Erythroblast (primary cell): ENCODE measurements around the gene ZNF814.

ENCODE experiments used
- GATA1 ChIP-seq: IDR thresholded peaks from 2 replicates; pipeline ENCODE4 v1.6.1; 2011; ENCODE audit warnings: low read depth, mild to moderate bottlenecking, control low read depth, low read length, moderate library complexity
- POLR2A ChIP-seq: IDR thresholded peaks from 2 replicates; pipeline ENCODE4 v1.6.1; 2011; ENCODE audit warnings: mild to moderate bottlenecking, low read length

DNA sequence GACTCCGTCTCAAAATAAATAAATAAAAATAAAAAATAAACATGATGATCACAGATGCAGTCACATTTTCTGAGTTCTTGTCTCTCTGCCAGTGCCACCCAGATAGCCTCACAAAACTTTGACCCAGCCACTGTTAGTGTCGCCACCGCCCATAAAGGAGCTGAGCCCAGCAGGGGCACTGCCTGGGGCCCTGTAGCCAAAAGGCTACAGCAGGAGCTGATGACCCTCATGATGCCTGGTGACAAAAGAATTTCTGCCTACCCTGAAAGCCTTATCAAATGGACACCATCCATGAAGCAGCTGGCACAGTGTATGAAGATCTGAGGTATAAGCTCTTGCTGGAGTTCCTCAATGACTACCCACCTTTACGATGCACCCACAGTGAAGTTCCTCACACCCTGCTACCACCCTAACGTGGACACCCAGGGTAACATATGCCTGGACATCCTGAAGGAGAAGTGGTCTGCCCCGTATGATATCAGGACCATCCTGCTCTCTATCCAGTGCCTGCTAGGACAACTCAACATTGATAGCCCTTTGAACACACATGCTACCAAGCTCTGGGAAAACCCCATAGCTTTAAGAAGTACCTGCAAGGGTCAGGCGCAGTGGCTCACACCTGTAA lies 20.9 kb downstream of the ZNF814 start:
- no peak for TF ChIP-seq POLR2A
- no peak for TF ChIP-seq GATA1
